Suprapubic skin (tissue), 3 donors: ENCODE data around the gene SYNGR2.

ENCODE experiments used
- EP300 ChIP-seq: sonication (generic); formaldehyde crosslinking; IDR thresholded peaks from one replicate; pipeline ENCODE4 v1.6.1; 2017; ENCODE audit warnings: antibody characterized with exemption
- POLR2A ChIP-seq, 2 donors: fragments of 450-650 bp; IDR thresholded peaks; one replicate each; pipeline ENCODE4 v1.6.1; 2017; ENCODE audit warnings: antibody characterized with exemption in 2 of 2, mild to moderate bottlenecking in 2 of 2, moderate library complexity in 2 of 2
- TF ChIP-seq, protein P1 (sequence below), 2 donors: fragments of 200-600 bp in 1 of 2; fragments of 450-650 bp in 1 of 2; sonication (generic) in 1 of 2; IDR thresholded peaks; one replicate each; pipeline ENCODE4 v1.5.1; 2016 to 2019; ENCODE audit warnings: antibody characterized with exemption in 2 of 2, mild to moderate bottlenecking in 1 of 2, moderate library complexity in 1 of 2

DNA sequence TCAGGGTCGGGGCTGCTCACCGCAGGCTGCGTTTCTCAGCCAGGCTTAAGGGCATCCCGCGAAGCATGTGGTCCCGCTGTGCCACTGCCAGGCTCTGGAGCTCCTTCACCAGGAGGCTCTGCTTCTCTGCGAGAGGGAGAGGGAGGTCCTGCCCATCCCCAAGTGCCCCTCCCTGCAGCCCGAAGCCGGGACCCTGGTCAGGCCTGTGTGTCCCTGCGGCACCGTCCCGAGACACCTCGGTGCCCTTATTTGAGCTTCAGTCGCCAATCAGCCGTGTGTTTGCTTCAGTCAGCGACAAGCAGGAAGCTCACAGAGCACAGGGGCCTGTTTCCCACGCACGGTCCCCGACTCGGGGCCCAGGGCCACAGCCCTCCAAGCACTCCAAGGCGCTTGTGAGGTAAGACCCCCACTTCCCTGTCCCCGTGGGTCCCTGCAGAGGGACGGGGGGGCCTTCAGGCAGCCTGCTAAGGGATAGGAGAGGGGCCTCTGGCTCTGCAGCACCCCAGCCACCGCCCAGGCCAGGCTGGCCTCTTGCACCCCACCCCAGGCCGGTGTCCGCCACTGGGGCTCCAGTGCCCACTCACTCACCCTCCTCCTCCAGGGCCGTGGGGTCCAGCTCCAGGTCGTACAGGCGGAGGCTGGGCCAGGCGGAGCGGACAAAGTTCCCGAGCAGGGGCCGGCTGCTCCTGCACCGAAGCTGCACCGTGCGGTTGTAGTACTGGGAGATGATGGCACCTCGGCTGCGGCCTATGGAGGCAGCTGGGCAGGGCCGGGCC, 43.1 kb upstream of the SYNGR2 start:
- TF ChIP-seq, protein P1, sequence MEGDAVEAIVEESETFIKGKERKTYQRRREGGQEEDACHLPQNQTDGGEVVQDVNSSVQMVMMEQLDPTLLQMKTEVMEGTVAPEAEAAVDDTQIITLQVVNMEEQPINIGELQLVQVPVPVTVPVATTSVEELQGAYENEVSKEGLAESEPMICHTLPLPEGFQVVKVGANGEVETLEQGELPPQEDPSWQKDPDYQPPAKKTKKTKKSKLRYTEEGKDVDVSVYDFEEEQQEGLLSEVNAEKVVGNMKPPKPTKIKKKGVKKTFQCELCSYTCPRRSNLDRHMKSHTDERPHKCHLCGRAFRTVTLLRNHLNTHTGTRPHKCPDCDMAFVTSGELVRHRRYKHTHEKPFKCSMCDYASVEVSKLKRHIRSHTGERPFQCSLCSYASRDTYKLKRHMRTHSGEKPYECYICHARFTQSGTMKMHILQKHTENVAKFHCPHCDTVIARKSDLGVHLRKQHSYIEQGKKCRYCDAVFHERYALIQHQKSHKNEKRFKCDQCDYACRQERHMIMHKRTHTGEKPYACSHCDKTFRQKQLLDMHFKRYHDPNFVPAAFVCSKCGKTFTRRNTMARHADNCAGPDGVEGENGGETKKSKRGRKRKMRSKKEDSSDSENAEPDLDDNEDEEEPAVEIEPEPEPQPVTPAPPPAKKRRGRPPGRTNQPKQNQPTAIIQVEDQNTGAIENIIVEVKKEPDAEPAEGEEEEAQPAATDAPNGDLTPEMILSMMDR (IDR thresholded peaks at IDR 0.05) = no peak
- no peak for TF ChIP-seq EP300
- TF ChIP-seq POLR2A (IDR thresholded peaks at IDR 0.05) = no peak
